ENCODE data around the gene GMPS. TPM values are rescaled to one million over a fixed set of nuclear protein-coding genes. Genes with fewer than 3 reads are reported as not detected.

The GMPS gene
- total and polyA plus RNA-seq, 2 of the 13 experiments (the other 11 are each of a cell fraction or from before 2014, with no cell fraction given), result 29.6 to 85.5 TPM

GRCh38 chr3:155843569-155843968 lies 26.9 kb upstream of the GMPS start:
- H3K9ac ChIP-seq (ENCODE audit: insufficient read depth, low read depth, low read length), result no peak overlapping the region
- CTCF ChIA-PET (ENCODE audit: low intra/inter-chr PET ratio, low total read pairs), result no interaction called here
- DNase-seq (ENCODE audit: low spot score) (no peak), FAIRE-seq (no peak), ATAC-seq (no peak)
- POLR2A ChIA-PET, result no interaction called here
- no peak overlapping the region for H2AFZ ChIP-seq (ENCODE audit: low read length)
- H3K4me3 ChIP-seq (replicated peaks in 1 of 3; ENCODE audit: insufficient read depth in 1 of 3, low read depth in 2 of 3, low read length in 3 of 3), result no peak overlapping the region
- H3K27ac ChIP-seq (ENCODE audit: extremely low read length, insufficient read depth, low read length), result no peak overlapping the region
- H3K9me3 ChIP-seq (ENCODE audit: low read length), result no peaks in the 10 kb centered on the region
- BruUV-seq (replicated peaks), result TSS peak; percentile 11
- H3K27me3 ChIP-seq (ENCODE audit: control insufficient read depth in 1 of 2, insufficient read depth in 2 of 2, low read length in 2 of 2), result no peaks in the 10 kb centered on the region
- 88% methylated on average over 1 of the region's 1 CpG for WGBS (ENCODE audit: low lambda C conversion rate)
- H3K79me2 ChIP-seq (ENCODE audit: insufficient read depth, low read length), result peaks cover 19% of the 10 kb centered on the region
- peaks cover 21% of the 10 kb centered on the region for H3K4me1 ChIP-seq (ENCODE audit: insufficient read depth, low read length)
- H4K20me1 ChIP-seq (ENCODE audit: insufficient read depth, low read length), result no peaks in the 10 kb centered on the region
- in situ Hi-C loops (cut with HindIII; ENCODE audit: extremely low pct_ligation_motif_present, low pct_unique_long_range_greater_than_20kb), result no loop called here
- H3K4me2 ChIP-seq (ENCODE audit: low read depth, low read length), result no peak overlapping the region
- no peak for TF ChIP-seq HES4 (CRISPR knock-in tag; IDR thresholded peaks at IDR 0.05; ENCODE audit: borderline replicate concordance)
- no peak for TF ChIP-seq TCF7 (IDR thresholded peaks at IDR 0.05; ENCODE audit: low read depth)
- TF ChIP-seq SALL1 (CRISPR knock-in tag; IDR thresholded peaks at IDR 0.05), result no peak
- no peak for TF ChIP-seq KLF16 (CRISPR knock-in tag; IDR thresholded peaks at IDR 0.05)
- no peak for TF ChIP-seq RFXANK (CRISPR knock-in tag; IDR thresholded peaks at IDR 0.05)
- TF ChIP-seq, protein P1, sequence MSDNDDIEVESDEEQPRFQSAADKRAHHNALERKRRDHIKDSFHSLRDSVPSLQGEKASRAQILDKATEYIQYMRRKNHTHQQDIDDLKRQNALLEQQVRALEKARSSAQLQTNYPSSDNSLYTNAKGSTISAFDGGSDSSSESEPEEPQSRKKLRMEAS (IDR thresholded peaks at IDR 0.05), result no peak
- no peak for TF ChIP-seq FOXA1 (IDR thresholded peaks at IDR 0.05)
- no peak for TF ChIP-seq FOXA1 (CRISPR knock-in tag; IDR thresholded peaks at IDR 0.05)
- no peak for TF ChIP-seq ATF1 (CRISPR knock-in tag; IDR thresholded peaks at IDR 0.05)
- no peak for TF ChIP-seq POLR2A (IDR thresholded peaks at IDR 0.05; ENCODE audit: insufficient read depth in 1 of 2, low read depth in 2 of 2, low read length in 2 of 2)
- TF ChIP-seq ZNF75D (CRISPR knock-in tag; IDR thresholded peaks at IDR 0.05; ENCODE audit: borderline replicate concordance), result no peak
- TF ChIP-seq BHLHE40 (IDR thresholded peaks at IDR 0.05; ENCODE audit: low read length), result no peak
- TF ChIP-seq NR2F6 (IDR thresholded peaks at IDR 0.05), result no peak
- no peak for TF ChIP-seq NR2F6 (CRISPR knock-in tag; IDR thresholded peaks at IDR 0.05)
- no peak for TF ChIP-seq MAZ (IDR thresholded peaks at IDR 0.05; ENCODE audit: borderline replicate concordance, low read depth, low read length)
- TF ChIP-seq MAZ (CRISPR knock-in tag; IDR thresholded peaks at IDR 0.05; ENCODE audit: low read depth), result no peak
- TF ChIP-seq GFI1 (CRISPR knock-in tag; IDR thresholded peaks at IDR 0.05; ENCODE audit: borderline replicate concordance), result no peak
- TF ChIP-seq CENPBD1 (CRISPR knock-in tag; IDR thresholded peaks at IDR 0.05; ENCODE audit: borderline replicate concordance, low read depth), result no peak
- H3K36me3 ChIP-seq (replicated peaks in 1 of 2; ENCODE audit: control insufficient read depth in 1 of 2, insufficient read depth in 2 of 2, low read length in 2 of 2), result no peaks in the 10 kb centered on the region; a peak in 1 of 5 replicates
- intact Hi-C loops (cut with micrococcal nuclease; ENCODE audit: unreplicated experiment), result no loop called here
